Skeletal muscle cell (primary cell): ENCODE data around the gene POLN.

Source experiments
- DNase-seq: peaks from one replicate; pipeline ENCODE4 v3.0.0-alpha.2; 2010; ENCODE audit warnings: low read depth
- H3K4me3 ChIP-seq: 2 replicates; pipeline ENCODE4 v1.5.1; 2011; ENCODE audit warnings: low read depth, mild to moderate bottlenecking, control low read depth, low read length, moderate library complexity

Gene POLN

DNA sequence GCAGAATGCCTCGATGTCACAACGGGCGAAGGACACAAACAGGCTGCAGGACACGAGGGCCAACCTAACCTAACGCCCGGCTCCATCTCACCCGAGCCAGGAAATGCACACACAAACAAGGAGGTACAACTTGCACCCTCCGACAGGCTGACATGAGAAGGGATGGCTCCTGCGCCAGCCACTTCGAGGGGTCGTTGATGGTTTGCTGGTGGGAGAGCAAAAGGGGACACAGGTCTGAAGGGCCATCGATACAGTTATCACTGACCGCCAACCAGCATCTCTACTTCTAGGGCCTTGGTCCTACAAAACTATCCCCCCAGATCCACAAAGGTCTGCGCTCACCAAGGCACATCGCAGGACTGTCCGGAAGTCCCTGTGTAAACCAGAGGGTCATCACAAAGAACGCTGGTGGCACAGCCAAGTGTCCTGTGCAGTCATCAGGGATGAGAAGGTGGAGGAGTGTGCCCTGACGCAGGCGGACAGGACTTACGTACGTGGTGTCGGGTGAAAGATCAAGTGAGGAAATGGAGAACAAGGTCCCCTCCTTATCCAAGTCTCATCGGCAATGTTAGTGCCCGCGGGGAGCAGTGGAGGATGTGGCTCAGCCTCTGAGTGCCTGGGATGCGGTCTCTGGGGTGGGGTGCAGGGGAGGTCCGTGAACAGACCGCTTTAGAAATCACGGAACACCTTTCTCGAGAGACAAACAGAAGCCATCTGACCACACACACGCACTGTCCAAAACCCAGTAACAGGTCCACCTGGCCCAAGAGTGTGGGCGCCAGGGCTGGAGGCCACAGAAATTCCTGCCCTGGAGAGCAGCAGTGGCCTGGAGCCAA is 13.0 kb upstream of the POLN start:
- DNase-seq, result no peak
- no peak overlapping the region for H3K4me3 ChIP-seq

DNA sequence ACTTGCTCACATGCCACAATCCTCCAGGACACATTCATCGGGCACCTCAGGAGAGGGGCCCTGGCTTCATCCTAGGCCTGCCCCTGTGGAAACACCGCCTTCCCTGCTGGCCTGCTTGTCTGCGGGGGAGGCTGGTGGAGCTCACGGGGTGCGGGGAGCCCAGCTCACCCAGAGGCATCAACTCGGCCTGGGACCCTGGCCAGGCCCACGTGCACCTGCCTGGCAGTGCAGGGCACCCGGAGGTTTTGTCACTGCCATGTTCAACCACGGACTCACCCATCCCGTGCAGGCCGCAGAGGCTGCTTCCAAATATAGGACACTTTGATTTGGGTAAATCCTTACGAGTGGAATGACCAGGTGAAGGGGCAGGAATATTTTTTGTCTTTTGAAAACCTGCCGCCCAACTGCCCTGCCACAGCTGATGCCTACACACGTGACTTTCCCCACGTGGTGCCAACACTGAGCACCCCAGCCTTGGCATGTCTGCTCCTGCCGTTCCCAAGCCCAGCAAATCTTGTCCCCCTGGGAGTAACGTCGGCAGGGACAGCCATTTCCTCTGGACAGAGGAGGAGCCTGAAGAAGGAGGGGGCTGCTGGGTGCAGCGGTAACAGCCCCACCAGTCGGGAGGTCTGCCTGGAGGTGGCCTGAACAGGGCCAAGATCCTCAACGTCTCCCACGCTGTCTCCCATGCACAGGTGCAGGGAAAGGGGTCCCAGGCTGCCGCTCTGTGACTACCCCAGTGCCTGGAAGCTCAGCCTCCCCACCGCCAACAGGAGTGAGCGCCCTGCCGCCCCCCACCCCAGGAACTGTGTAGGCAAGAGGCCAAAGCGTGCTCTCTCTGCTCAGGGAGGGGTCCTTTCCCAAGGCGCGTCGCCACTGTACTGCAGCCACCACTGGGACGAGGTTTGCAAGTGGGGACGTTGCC is 11.5 kb upstream of the POLN start:
- DNase-seq, result no peak
- no peak overlapping the region for H3K4me3 ChIP-seq

- DNase-seq, result no peak
- H3K4me3 ChIP-seq, result no peak overlapping the region
Observed at GRCh38 chr4:2252530-2253091, 10.7 kb upstream of the POLN start.

- no peak overlapping the region for H3K4me3 ChIP-seq
- DNase-seq, result no peak
Observed at GRCh38 chr4:2251795-2252529, 10.0 kb upstream of the POLN start.

DNA sequence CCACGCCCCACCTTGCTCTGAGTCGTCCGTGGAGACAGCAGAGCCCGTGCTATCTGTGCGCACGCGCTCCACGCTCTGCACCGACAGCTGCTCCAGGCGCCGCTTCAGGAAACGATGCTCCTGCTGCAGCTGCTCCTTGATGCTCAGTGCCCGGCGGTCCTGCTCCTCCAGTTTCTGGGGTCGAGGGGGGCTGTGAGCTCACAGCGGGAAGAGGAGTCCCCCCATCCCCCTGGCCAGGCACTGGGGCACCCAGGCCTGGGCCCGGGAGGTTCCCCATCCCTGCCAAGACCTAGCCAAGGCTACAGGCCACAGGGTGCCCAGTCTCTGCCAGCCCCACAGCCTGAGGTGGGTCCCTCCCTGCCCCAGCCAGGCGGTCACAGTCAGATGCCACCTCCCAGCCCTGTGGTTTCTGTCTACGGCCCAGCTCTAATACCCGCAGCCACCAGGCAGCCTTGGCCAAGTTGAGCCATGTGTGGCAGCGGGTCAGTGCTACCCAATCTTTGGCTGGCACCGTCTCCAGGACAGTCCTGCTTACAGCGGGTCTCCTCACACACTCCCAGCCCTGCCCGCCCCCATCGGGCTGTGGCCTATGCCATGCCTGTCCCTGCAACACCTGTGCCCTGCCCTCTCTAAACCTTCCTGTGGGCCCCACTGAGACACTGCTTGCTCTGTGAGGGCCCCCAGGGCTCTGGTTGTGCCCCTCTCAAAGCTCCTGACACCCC is 9.3 kb upstream of the POLN start:
- H3K4me3 ChIP-seq, result no peak overlapping the region
- DNase-seq, result no peak

DNA sequence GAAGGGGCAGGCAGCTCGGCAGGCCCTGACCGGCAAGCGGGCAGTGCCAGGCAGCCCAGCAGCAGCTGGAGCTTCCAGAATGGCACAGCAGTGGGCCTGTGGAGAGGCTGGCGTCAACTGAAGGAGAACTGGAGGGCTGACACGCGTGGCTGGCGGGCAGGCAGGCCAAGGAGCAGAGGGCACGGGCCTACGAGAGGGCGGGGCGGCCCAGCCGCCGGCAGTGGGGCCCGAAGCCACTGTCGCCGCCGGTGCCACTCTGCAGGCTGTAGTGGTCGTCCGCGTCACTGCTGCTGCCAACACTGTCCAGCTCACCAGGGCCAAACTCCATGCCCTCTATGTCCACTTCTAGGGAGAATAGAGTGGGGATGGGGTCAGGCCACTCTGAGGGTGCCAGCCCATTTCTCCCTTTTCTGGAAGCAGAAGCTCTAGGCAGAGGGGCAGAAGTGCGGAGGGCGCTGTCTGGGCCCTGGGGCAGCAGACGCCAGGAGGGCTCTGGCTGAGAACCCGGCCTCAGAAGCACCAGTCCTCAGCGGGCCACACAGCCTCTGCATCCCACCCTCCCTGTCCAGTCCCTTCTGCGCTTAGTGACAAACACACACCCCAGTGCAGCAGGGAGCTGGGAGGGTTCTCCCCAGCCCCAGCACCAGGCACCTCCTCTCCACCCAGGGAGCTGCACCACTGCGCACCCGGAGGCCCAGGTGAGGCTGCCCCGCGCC is 8.6 kb upstream of the POLN start:
- H3K4me3 ChIP-seq, result no peak overlapping the region
- no peak for DNase-seq

GRCh38 chr4:2249526-2250356 is 7.8 kb upstream of the POLN start:
- H3K4me3 ChIP-seq, result no peak overlapping the region
- DNase-seq, result no peak

GRCh38 chr4:2248821-2249261 is 6.9 kb upstream of the POLN start:
- H3K4me3 ChIP-seq, result no peak overlapping the region

DNA sequence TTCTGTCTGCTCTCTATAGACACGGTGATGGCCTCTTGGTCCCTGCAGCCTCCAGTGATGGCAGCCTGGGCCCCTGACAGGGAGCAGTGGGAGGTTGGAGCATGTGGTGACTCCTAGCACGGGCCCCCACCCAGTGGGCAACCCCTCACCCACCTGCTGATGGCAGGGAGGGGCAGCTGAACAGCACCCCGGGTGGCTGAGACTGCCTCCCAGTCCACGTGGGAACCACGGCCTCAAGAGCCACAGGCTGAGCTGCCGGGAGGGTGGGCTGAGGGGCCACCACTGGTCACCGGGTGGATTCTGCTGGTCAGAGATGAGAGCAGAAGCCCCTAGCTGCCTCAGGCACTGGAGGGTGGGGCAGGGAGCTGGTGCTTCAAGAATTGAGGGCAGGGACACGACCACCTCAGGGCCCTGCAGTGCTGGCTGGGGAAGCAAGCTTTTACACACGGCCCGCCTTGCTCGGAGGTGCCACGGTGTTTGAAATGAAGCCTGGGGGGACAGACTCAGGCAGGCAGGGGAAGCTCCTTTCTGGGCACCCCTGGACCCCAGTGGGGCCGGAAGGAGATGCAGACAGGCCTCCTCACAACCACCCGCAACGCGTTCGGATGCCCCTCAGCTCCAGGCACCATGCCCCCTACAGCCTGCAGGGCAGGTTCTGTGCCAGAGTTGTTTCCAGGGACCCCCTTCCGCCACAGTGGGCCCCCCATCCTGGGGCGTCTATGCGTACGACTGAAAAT is 6.3 kb upstream of the POLN start:
- DNase-seq, result no peak
- H3K4me3 ChIP-seq, result no peak overlapping the region

More at GRCh38 chr4:2248821-2249261, 6.9 kb upstream of the POLN start:
- no peak for DNase-seq

GRCh38 chr4:2247128-2248043 is 5.5 kb upstream of the POLN start:
- DNase-seq, result no peak
- H3K4me3 ChIP-seq, result no peak overlapping the region

DNA sequence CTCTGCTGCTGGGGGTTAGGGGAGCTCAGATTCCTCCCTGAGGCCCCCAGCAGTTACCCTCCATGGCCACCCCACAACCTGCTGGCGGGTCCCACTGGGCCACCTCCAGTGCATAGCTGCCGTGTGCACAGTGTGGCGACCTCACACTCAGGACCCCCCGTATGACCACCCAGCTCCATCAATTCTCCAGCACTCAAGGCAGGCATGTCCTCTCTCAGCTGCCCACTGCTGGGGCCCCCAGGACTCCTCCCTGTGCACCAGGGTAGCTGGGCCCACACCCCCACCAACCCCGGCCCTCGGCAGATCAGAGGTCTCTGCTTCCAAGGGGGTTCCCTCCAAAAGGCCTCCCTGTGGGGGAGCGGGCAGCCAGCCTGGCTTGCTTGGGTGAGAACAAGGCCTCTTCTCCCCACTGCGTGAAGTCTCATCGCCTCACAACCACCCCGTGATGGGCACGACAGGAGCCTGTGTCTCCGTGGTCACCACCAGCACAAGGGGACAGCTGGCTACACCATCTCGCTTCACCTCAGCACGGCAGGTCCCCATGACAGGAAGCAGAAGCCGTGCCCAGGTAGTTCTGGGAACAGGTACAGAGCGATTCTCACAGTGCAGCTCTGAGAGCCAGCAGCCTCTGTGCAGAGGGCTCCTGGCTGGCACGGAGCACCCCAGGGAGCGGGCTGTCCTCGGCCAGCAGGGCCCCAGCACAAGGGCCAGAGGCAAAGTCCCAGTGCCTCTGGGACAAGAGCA is 4.6 kb upstream of the POLN start:
- H3K4me3 ChIP-seq, result no peak overlapping the region
- no peak for DNase-seq

- DNase-seq, result no peak
- no peak overlapping the region for H3K4me3 ChIP-seq
Observed at GRCh38 chr4:2245787-2246275, 3.9 kb upstream of the POLN start.

- no peak for DNase-seq
- H3K4me3 ChIP-seq, result no peak overlapping the region
Observed at GRCh38 chr4:2245057-2245786, 3.3 kb upstream of the POLN start.

GRCh38 chr4:2243681-2244380 is 1.9 kb upstream of the POLN start:
- DNase-seq, result no peak

More at GRCh38 chr4:2243681-2244380, 1.9 kb upstream of the POLN start:
- H3K4me3 ChIP-seq, result no peak overlapping the region
